LNCaP clone FGC (cell line): ENCODE measurements around the gene ADK.

Experiments
- DNase-seq: peaks from one replicate; pipeline ENCODE4 v3.0.0-alpha.2; 2011; ENCODE audit warnings: low read depth
- H3K4me3 ChIP-seq: 2 replicates; pipeline ENCODE4 v1.5.1; 2011; ENCODE audit warnings: mild to moderate bottlenecking, low read depth, low read length, control low read depth
- CTCF ChIP-seq: IDR thresholded peaks from 2 replicates; pipeline ENCODE4 v1.5.1; 2012; ENCODE audit warnings: mild to moderate bottlenecking; ENCODE audit not compliant: control insufficient read depth, insufficient read depth; ENCODE audit errors: extremely low read depth

The ADK gene

DNA sequence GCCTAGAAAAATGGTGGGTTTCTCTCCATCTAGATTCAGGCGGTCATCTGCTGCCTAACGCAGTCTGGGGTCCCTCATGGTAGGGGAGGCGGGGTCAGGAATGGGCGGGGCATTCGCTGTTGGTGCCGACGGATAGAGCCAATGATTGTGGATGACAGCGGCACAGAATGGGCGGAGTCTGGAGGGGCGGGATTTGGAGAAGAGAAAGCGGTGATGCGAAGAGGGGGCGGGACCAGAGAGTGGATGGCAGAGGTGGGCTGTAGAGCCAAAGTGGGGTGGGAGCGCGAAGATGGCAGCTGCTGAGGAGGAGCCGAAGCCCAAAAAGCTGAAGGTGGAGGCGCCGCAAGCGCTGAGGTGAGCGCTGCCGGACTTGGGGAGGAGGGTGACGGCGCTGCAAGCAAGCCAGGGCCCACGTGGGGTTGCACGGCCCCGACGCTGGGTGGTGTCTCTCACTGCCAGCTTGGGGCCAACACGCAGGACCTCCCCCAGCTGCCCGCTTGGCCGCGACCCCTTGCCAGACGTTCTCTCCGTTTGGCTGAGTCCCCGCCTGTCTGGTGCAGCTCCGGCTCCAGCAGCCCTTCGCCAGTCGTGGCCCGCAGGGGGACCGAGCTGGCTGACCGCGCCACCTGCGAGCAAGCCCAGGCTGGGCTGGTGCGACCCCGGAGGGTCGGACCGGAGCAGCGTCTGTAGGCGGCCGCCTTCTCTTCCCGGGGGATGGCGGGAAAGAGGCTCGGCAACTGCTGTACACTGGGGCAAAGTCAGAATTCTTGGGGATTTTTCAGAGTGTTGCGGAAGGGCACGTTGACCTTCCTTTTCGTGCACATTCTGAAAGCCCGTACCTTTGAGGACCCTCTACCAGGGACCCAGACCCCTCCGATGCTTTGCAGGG, at the start of gene ADK:
TSS of gene ADK (plus strand) at position 232 of the 889 bp plus-strand sequence. CDS start at position 290, 58 bp downstream.
- H3K4me3 ChIP-seq = peak within 1 kb of the TSS; percentile 96
- peak; percentile 38; the same call in 1 of the 2 replicates for TF ChIP-seq CTCF
- DNase-seq = peak; percentile 93

DNA sequence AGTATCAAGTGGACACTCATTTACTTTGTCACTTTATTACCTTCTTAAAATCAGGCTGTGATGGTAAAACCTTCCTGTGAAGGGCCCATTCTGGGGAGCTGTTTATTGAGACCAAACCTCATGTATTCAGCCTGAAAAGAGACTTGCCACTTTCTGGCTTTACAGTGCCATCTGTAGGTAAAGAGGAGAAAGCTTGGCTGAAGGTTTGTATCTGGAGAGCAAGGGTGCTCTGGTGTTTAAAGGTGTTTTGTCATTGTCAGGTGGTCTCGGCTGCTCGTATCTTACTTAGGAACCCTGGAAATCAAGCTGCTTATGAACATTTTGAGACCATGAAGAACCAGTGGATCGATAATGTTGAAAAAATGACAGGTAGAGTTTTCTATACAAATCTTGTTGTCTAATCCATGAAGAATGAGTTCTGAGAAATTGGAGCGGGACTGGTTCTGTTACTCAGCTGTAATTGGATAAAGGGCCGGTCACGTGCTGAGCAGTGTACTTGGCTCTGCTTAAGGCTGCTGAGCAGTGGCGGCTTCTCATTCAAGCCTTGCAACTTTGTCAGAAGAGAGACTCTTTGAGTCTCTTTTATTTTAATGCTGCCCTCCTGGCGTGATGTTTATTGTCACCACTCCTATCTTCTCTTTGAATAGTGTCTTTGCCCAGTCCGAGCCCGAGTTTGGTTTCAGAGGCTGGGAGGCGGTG, 47.3 kb upstream of the ADK start:
- TF ChIP-seq CTCF = peak; percentile 57
- H3K4me3 ChIP-seq = no peak overlapping the region
- no peak for DNase-seq

- no peak overlapping the region for H3K4me3 ChIP-seq
- no peak for TF ChIP-seq CTCF
- DNase-seq = no peak
Observed at GRCh38 chr10:74104480-74104879, 46.5 kb upstream of the ADK start.

- TF ChIP-seq CTCF = no peak
- H3K4me3 ChIP-seq = no peak overlapping the region
- no peak for DNase-seq
Observed at GRCh38 chr10:74104996-74105395, 46.0 kb upstream of the ADK start.

- no peak for DNase-seq
- no peak for TF ChIP-seq CTCF
- H3K4me3 ChIP-seq = no peak overlapping the region
Observed at GRCh38 chr10:74107391-74107790, 43.6 kb upstream of the ADK start.

DNA sequence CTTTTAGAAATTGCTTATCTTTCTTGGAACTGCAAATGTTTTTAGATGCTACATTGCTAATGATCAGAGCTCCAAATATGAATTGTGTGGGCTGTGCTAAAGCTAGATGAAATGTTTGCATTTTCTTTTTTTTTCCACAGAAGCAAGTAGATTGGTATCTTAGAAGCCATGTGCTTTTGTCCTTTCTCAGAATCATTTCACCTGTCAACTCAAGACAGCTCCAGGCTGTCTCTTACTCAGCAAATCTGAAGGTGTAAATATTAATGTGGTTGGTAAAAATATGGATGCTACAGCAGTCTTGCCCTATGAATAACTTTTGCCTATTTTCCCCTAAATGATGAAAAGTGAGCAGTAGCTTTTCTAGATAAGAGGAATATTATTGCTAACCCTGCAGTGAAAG, 41.6 kb upstream of the ADK start:
- no peak overlapping the region for H3K4me3 ChIP-seq
- DNase-seq = no peak
- TF ChIP-seq CTCF = no peak
